Thoracic aorta (tissue), 2 donors: ENCODE results near the gene ZFP62. TPM values are rescaled to one million over a fixed set of nuclear protein-coding genes. Genes with fewer than 3 reads are reported as not detected.

Source experiments
- ATAC-seq: fragments of 150-250 bp; one replicate; pipeline ENCODE4 v1.8.0; 2017; ENCODE audit warnings: low read depth; ENCODE audit not compliant: insufficient number of reproducible peaks, low FRiP score
- DNase-seq: peaks from one replicate; pipeline ENCODE4 v3.0.0-alpha.2; 2020; ENCODE audit warnings: low spot score
- H3K27ac ChIP-seq, 2 donors: fragments of 200-600 bp; sonication (generic); 1 replicate in 1 of 2; 2 replicates in 1 of 2; pipeline ENCODE4 v1.5.1; 2016; ENCODE audit warnings: mild to moderate bottlenecking in 2 of 2, moderate library complexity in 2 of 2
- H3K27me3 ChIP-seq: fragments of 200-600 bp; sonication (generic); replicated peaks from 2 replicates; pipeline ENCODE4 v1.6.0; 2016; ENCODE audit warnings: mild to moderate bottlenecking; ENCODE audit not compliant: insufficient read depth
- H3K36me3 ChIP-seq: fragments of 200-600 bp; sonication (generic); one replicate; pipeline ENCODE4 v1.5.1; 2016
- H3K4me1 ChIP-seq, 2 donors: fragments of 200-600 bp; sonication (generic); 1 replicate in 1 of 2; 2 replicates in 1 of 2; pipeline versions ENCODE4 v1.5.1 to v1.6.0; 2016; ENCODE audit warnings: low read depth in 2 of 2, mild to moderate bottlenecking in 1 of 2; ENCODE audit not compliant: control insufficient read depth in 1 of 2
- H3K4me3 ChIP-seq: fragments of 200-600 bp; sonication (generic); 2 replicates; pipeline ENCODE4 v1.5.1; 2016; ENCODE audit warnings: mild to moderate bottlenecking
- H3K9me3 ChIP-seq: fragments of 200-600 bp; sonication (generic); 2 replicates; pipeline ENCODE4 v1.5.1; 2016
- CTCF ChIP-seq: fragments of 200-600 bp; sonication (generic); IDR thresholded peaks from one replicate; pipeline ENCODE4 v1.5.1; 2019; ENCODE audit warnings: antibody characterized with exemption
- total RNA-seq, 2 donors: library from RNA; depleted of rRNA; stranded (reverse); fragments of >200 nt; gene quantifications; one replicate each; pipeline versions ENCODE4 v1.1.0 to v1.2.3, GENCODE V29; 2016

Gene ZFP62
- total RNA-seq, 2 donors from 2014 or later = 12.2 to 19.0 TPM

GRCh38 chr5:180839227-180839626 lies 21.8 kb downstream of the ZFP62 start:
- no peaks in the 10 kb centered on the region for H3K27me3 ChIP-seq
- no peak for DNase-seq
- no peak for TF ChIP-seq CTCF
- no peak overlapping the region for H3K27ac ChIP-seq
- no peaks in the 10 kb centered on the region for H3K9me3 ChIP-seq
- no peaks in the 10 kb centered on the region for H3K36me3 ChIP-seq
- no peak overlapping the region for H3K4me3 ChIP-seq
- H3K4me1 ChIP-seq = no peaks in the 10 kb centered on the region
- no peak for ATAC-seq

GRCh38 chr5:180837478-180837877 lies 23.6 kb downstream of the ZFP62 start:
- Histone ChIP-seq H3K36me3 (no peaks in the 10 kb centered on the region), H3K4me1 (peaks cover 6 to 7% of the 10 kb centered on the region in 2 donors), H3K9me3 (no peaks in the 10 kb centered on the region), H3K4me3 (no peak overlapping the region), H3K27ac (no peak overlapping the region), H3K27me3 (no peaks in the 10 kb centered on the region)
- TF ChIP-seq CTCF = no peak
- DNase-seq (no peak), ATAC-seq (no peak)

- peaks cover 15 to 24% of the 10 kb centered on the region in 2 donors for H3K4me1 ChIP-seq
- peak overlapping the region in 1 of 2 donors; percentile 98 for H3K27ac ChIP-seq
- no peak for DNase-seq
- ATAC-seq = no peak
- H3K27me3 ChIP-seq = no peaks in the 10 kb centered on the region
- no peak for TF ChIP-seq CTCF
- peaks cover 3% of the 10 kb centered on the region for H3K9me3 ChIP-seq
- peaks cover 11% of the 10 kb centered on the region for H3K36me3 ChIP-seq
- peak overlapping the region; percentile 91 for H3K4me3 ChIP-seq
Observed at GRCh38 chr5:180832638-180833068, 28.4 kb downstream of the ZFP62 start.

- peaks cover 11% of the 10 kb centered on the region for H3K36me3 ChIP-seq
- peak; percentile 20 for TF ChIP-seq CTCF
- peaks cover 15 to 29% of the 10 kb centered on the region in 2 donors for H3K4me1 ChIP-seq
- peak; percentile 78 for ATAC-seq
- peak overlapping the region; percentile 91 for H3K4me3 ChIP-seq
- no peak for DNase-seq
- H3K27ac ChIP-seq = peak overlapping the region; percentile 97 to 98
- no peaks in the 10 kb centered on the region for H3K27me3 ChIP-seq
- peaks cover 3% of the 10 kb centered on the region for H3K9me3 ChIP-seq
Observed at GRCh38 chr5:180831139-180832093, 29.7 kb downstream of the ZFP62 start.

- Histone ChIP-seq H3K4me1 (peaks cover 24 to 38% of the 10 kb centered on the region in 2 donors), H3K27me3 (no peaks in the 10 kb centered on the region), H3K36me3 (peaks cover 11% of the 10 kb centered on the region), H3K9me3 (peaks cover 3% of the 10 kb centered on the region), H3K4me3 (peak overlapping the region; percentile 91), H3K27ac (peak overlapping the region; percentile 97 to 98)
- DNase-seq = no peak
- ATAC-seq = peak; percentile 16
- TF ChIP-seq CTCF = no peak
Observed at GRCh38 chr5:180830253-180831138, 30.6 kb downstream of the ZFP62 start.
